Neural cell (in vitro differentiated cells): Measurements from ENCODE around the gene DNAJC5. TPM values are rescaled to one million over a fixed set of nuclear protein-coding genes. Genes with fewer than 3 reads are reported as not detected.

ENCODE experiments used
- H2AFZ ChIP-seq: fragments of 200-600, 300-800 bp; sonication (generic), shearing (Covaris generic); 2 replicates; pipeline ENCODE4 v1.6.0; 2014; ENCODE audit warnings: low read depth, mild to moderate bottlenecking, antibody characterized with exemption, low read length, moderate library complexity
- H3F3A ChIP-seq: fragments of 200-600 bp; shearing (Covaris generic); 2 replicates; pipeline ENCODE4 v1.6.1; 2016; ENCODE audit warnings: mild to moderate bottlenecking, moderate library complexity, mixed read lengths, antibody characterized with exemption, low read length; ENCODE audit not compliant: insufficient read depth, poor library complexity, severe bottlenecking
- H3K27ac ChIP-seq: fragments of 200-600, 300-800 bp; sonication (generic), shearing (Covaris generic); 2 replicates; pipeline ENCODE4 v1.5.1; 2014; ENCODE audit warnings: mild to moderate bottlenecking, low read length, moderate library complexity
- H3K27me3 ChIP-seq: fragments of 300-800, 200-600 bp; sonication (generic), shearing (Covaris generic); 2 replicates; pipeline ENCODE4 v1.6.0; 2014; ENCODE audit warnings: mild to moderate bottlenecking, low read depth, low read length, moderate library complexity; ENCODE audit not compliant: insufficient read depth
- H3K36me3 ChIP-seq: fragments of 300-800, 200-600 bp; sonication (generic), shearing (Covaris generic); 2 replicates; pipeline ENCODE4 v1.5.1; 2014; ENCODE audit warnings: mild to moderate bottlenecking, antibody characterized with exemption, low read length, moderate library complexity; ENCODE audit not compliant: insufficient read depth
- H3K4me2 ChIP-seq: fragments of 300-800, 200-600 bp; sonication (generic), shearing (Covaris generic); 2 replicates; pipeline ENCODE4 v1.6.0; 2014; ENCODE audit warnings: mild to moderate bottlenecking, low read length
- H3K4me3 ChIP-seq: fragments of 300-800, 200-600 bp; sonication (generic), shearing (Covaris generic); 2 replicates; pipeline ENCODE4 v1.5.1; 2014; ENCODE audit warnings: mild to moderate bottlenecking, low read length, moderate library complexity
- H3K79me2 ChIP-seq: fragments of 200-600 bp; shearing (Covaris generic); replicated peaks from 2 replicates; pipeline ENCODE4 v1.6.0; 2014; ENCODE audit warnings: mild to moderate bottlenecking, low read length, moderate library complexity; ENCODE audit not compliant: insufficient read depth
- H3K9ac ChIP-seq: fragments of 300-800, 200-600 bp; sonication (generic), shearing (Covaris generic); 2 replicates; pipeline ENCODE4 v1.6.1; 2016; ENCODE audit warnings: mild to moderate bottlenecking, low read length, mixed read lengths
- H3K9me2 ChIP-seq: fragments of 200-600 bp; shearing (Covaris generic); 2 replicates; pipeline ENCODE4 v1.6.1; 2016; ENCODE audit warnings: mild to moderate bottlenecking, low read length, mixed read lengths; ENCODE audit not compliant: insufficient read depth
- H3K9me3 ChIP-seq: fragments of 200-600, 300-800 bp; sonication (generic), shearing (Covaris generic); 2 replicates; pipeline ENCODE4 v1.6.1; 2016; ENCODE audit warnings: mild to moderate bottlenecking, mixed run types, low read length, moderate library complexity, mixed read lengths
- H4K20me1 ChIP-seq: fragments of 200-600 bp; shearing (Covaris generic); 2 replicates; pipeline ENCODE4 v1.6.1; 2016; ENCODE audit warnings: mild to moderate bottlenecking, mixed run types; ENCODE audit not compliant: insufficient read depth
- CTCF ChIP-seq: fragments of 450-650 bp; IDR thresholded peaks from 2 replicates; pipeline ENCODE4 v1.5.1; 2014; ENCODE audit warnings: antibody characterized with exemption, mild to moderate bottlenecking, moderate library complexity; ENCODE audit not compliant: poor library complexity, severe bottlenecking
- EP300 ChIP-seq: fragments of 450-650 bp; conservative IDR thresholded peaks from 2 replicates; pipeline ENCODE4 v1.6.1; 2014; ENCODE audit warnings: antibody characterized with exemption, mild to moderate bottlenecking, moderate library complexity; ENCODE audit not compliant: poor library complexity, severe bottlenecking
- EZH2 ChIP-seq: fragments of 200-600, 300-800 bp; shearing (Covaris generic), sonication (generic); IDR thresholded peaks from 2 replicates; pipeline ENCODE4 v1.6.1; 2014; ENCODE audit warnings: antibody characterized with exemption, low read length, borderline replicate concordance, mild to moderate bottlenecking; ENCODE audit not compliant: insufficient read depth, poor library complexity, severe bottlenecking
- MXI1 ChIP-seq: fragments of 450-650 bp; conservative IDR thresholded peaks from 2 replicates; pipeline ENCODE4 v1.6.1; 2014; ENCODE audit warnings: antibody characterized with exemption, mild to moderate bottlenecking; ENCODE audit not compliant: poor library complexity, severe bottlenecking
- POLR2AphosphoS5 ChIP-seq: IDR thresholded peaks from 2 replicates; pipeline ENCODE4 v1.6.1; 2012
- RAD21 ChIP-seq: fragments of 450-650 bp; conservative IDR thresholded peaks from 2 replicates; pipeline ENCODE4 v1.6.1; 2014; ENCODE audit warnings: antibody characterized with exemption, mild to moderate bottlenecking, moderate library complexity
- SMC3 ChIP-seq: fragments of 450-650 bp; conservative IDR thresholded peaks from 2 replicates; pipeline ENCODE4 v1.6.1; 2014; ENCODE audit warnings: antibody characterized with exemption, mild to moderate bottlenecking, moderate library complexity; ENCODE audit not compliant: poor library complexity
- TAF1 ChIP-seq: IDR thresholded peaks from 2 replicates; pipeline ENCODE4 v1.6.1; 2012; ENCODE audit warnings: low read depth
- polyA plus RNA-seq: library from polyadenylated mRNA; depleted of rRNA; stranded (reverse); fragments of >200 nt; gene quantifications from 2 replicates; pipeline ENCODE4 v1.2.3, GENCODE V29; 2014
- TF ChIP-seq, protein P1 (sequence below): IDR thresholded peaks from 2 replicates; pipeline ENCODE4 v1.6.1; 2012; ENCODE audit warnings: borderline replicate concordance

The DNAJC5 gene
- polyA plus RNA-seq, 1 donor from 2014 or later: 82.8 TPM

DNA sequence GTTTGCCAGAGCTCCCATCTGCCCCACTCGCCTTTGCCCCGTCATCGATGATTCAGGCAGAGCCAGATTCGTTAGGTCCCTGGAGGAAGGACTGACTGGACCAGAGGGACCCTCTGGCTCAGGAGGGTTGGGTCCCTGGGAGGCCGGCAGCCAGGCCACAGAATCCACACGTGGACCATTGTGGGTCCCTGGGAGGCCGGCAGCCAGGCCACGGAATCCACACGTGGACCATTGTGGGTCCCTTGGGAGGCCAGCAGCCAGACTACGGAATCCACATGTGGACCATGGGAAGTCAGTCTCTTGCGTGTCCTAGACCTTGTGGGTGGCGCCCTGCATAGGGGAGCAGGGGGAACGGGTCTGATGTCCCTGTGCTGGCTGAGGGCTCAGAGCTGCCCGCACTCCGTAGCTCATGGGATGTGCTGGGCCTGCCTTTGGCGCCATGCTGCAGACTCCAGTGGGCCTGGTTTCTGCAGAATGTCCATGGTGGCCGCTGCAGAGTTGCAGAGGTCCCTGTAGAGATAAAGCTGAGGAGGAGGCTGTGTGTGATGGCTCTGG is 37.8 kb downstream of the DNAJC5 start:
- no peaks in the 10 kb centered on the region for H3K9me2 ChIP-seq
- no peak overlapping the region for H2AFZ ChIP-seq
- H3K9ac ChIP-seq: no peak overlapping the region
- H3K27ac ChIP-seq: no peak overlapping the region
- no peaks in the 10 kb centered on the region for H3K9me3 ChIP-seq
- H3K4me3 ChIP-seq: no peak overlapping the region
- H3K79me2 ChIP-seq: no peaks in the 10 kb centered on the region
- no peaks in the 10 kb centered on the region for H3F3A ChIP-seq
- no peak for TF ChIP-seq EP300
- no peak for TF ChIP-seq TAF1
- TF ChIP-seq RAD21: no peak
- TF ChIP-seq, protein P1, sequence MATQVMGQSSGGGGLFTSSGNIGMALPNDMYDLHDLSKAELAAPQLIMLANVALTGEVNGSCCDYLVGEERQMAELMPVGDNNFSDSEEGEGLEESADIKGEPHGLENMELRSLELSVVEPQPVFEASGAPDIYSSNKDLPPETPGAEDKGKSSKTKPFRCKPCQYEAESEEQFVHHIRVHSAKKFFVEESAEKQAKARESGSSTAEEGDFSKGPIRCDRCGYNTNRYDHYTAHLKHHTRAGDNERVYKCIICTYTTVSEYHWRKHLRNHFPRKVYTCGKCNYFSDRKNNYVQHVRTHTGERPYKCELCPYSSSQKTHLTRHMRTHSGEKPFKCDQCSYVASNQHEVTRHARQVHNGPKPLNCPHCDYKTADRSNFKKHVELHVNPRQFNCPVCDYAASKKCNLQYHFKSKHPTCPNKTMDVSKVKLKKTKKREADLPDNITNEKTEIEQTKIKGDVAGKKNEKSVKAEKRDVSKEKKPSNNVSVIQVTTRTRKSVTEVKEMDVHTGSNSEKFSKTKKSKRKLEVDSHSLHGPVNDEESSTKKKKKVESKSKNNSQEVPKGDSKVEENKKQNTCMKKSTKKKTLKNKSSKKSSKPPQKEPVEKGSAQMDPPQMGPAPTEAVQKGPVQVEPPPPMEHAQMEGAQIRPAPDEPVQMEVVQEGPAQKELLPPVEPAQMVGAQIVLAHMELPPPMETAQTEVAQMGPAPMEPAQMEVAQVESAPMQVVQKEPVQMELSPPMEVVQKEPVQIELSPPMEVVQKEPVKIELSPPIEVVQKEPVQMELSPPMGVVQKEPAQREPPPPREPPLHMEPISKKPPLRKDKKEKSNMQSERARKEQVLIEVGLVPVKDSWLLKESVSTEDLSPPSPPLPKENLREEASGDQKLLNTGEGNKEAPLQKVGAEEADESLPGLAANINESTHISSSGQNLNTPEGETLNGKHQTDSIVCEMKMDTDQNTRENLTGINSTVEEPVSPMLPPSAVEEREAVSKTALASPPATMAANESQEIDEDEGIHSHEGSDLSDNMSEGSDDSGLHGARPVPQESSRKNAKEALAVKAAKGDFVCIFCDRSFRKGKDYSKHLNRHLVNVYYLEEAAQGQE: no peak
- TF ChIP-seq MXI1: no peak
- no peak for TF ChIP-seq EZH2
- no peaks in the 10 kb centered on the region for H3K27me3 ChIP-seq
- no peak overlapping the region for H3K4me2 ChIP-seq
- H4K20me1 ChIP-seq: no peaks in the 10 kb centered on the region
- peaks cover 3% of the 10 kb centered on the region for H3K36me3 ChIP-seq

- Histone ChIP-seq H4K20me1 (no peaks in the 10 kb centered on the region), H3K36me3 (peaks cover 3% of the 10 kb centered on the region), H3K4me3 (no peak overlapping the region), H2AFZ (no peak overlapping the region), H3K4me2 (no peak overlapping the region), H3F3A (no peaks in the 10 kb centered on the region), H3K79me2 (no peaks in the 10 kb centered on the region), H3K27ac (no peak overlapping the region), H3K9me2 (no peaks in the 10 kb centered on the region), H3K9ac (no peak overlapping the region), H3K27me3 (no peaks in the 10 kb centered on the region), H3K9me3 (no peaks in the 10 kb centered on the region)
- TF ChIP-seq, protein P1: no peak
- TF ChIP-seq EZH2 (no peak), EP300 (no peak), TAF1 (no peak), SMC3 (no peak), MXI1 (no peak), RAD21 (no peak), POLR2AphosphoS5 (no peak), CTCF (no peak)
Observed at GRCh38 chr20:63933646-63934045, 38.7 kb downstream of the DNAJC5 start.
